DMS79 treated with DMSO at 0.1 percent for 48 hours (cell line): ENCODE results near the gene DCC.
"Not testable (repeated sequence)": the region's sequence is repeated elsewhere in the genome, so short reads cannot be mapped to it uniquely, and the experiment has no call there.

Source experiments
- DNase-seq: peaks from one replicate; lab custom pipeline; 2025; lab: John Stamatoyannopoulos, UW

DCC gene

DNA sequence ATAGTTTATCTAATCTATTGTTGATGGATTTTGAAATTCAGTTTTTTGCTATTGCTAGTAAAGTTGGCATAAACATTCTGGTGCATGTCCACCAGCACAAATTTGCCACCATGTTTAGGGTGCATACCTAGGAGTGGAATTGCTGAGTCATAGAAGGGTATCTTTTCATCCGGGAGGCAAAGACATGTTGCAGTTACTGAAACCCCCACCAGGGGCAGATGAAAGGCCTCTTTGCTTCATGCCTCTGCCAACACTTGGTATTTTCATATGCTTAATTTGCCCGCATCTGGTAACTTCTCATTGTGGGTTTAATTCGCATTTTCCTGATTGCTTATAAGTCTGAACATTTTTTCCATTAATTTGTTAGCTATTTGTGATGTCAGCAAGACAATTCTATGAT lies 8.2 kb downstream of the DCC start:
- no peak for DNase-seq

DNA sequence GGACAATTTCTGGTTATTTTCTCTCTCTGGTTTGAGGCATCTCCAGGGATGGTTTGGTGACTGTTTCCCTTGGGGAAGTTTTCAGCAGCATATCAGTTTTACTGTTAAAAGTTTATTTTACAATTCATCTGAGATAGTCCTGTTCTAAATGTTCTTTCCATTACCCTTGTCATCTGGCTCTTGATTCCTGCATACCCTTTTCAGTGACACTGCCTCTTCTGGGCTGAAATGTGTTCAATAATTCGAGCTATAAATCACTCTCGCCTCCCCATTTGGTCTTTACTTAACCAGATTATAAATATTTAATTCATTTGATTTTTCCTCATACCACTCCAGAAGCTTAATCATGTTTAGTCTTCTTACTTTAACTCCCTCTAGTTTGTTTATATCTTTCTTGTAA lies 9.5 kb downstream of the DCC start:
- no peak for DNase-seq

DNA sequence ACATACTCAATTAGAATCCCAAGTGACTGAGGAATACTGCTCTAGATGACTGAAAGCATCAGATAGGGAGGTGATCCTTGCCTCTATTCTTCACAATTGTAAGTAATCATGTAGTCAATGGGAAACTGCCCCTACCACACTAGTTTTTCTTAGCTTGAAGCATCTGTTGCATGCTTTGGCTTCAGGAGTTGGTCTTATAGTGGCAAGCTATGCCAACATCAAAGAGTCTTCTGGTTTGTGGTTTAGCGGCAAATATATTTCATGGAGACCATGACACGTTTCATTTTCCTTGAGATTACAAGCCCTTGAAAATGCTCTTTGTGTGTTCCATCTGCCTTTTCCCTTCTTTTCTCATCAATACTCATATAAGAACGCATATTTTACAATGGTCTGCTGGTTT lies 12.9 kb downstream of the DCC start:
- no peak for DNase-seq

DNA sequence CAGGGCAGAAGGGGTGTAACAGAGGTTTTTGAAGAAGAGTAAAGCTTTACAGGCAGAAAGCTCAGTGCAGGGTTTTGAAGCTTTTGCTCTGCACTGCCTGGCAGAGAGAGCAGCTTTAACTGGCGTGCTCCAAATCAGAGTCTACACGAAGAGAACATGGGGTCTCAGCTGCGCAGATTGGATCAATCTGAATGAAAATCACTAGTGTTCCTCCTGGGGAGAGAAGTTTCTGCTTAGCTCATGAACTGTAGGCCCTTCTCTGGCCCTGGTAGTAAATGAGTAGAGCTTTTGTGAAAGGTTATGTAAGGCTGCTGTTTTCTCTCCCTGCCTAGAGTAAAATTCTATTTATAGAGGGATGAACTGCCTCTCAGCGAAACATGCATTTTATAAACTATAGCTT lies 13.6 kb downstream of the DCC start:
- no peak for DNase-seq

DNA sequence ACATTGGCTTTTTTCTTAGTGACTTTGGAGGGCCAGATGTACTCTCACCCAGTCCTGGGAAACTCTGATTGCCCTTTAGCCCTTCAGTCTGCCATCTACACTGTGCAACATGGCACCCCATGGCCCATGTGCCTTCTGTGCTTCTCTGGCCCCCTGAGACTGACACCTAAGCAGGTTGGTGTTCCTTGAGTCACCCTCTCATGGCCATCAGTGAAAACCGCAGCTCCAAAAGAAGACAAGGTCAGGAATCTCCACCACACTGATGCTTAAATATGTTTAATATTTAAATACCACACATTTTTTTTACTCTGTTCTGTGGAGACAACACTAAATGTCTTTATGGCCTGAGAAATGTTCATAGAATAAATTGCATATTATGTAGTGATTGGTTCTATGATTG lies 23.9 kb downstream of the DCC start:
- no peak for DNase-seq

DNA sequence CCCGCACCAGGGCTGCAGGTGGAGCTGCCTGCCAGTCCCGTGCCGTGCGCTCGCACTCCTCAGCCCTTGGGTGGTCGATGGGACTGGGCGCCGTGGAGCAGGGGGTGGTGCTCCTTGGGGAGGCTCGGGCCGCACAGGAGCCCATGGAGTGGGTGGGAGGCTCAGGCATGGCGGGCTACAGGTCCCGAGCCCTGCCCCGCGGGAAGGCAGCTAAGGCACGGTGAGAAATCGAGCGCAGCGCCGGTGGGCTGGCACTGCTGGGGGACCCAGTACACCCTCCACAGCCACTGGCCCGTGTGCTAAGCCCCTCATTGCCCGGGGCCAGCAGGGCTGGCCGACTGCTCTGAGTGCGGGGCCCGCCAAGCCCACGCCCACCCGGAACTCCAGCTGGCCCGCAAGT lies 26.9 kb downstream of the DCC start:
- DNase-seq, result not testable (repeated sequence)

DNA sequence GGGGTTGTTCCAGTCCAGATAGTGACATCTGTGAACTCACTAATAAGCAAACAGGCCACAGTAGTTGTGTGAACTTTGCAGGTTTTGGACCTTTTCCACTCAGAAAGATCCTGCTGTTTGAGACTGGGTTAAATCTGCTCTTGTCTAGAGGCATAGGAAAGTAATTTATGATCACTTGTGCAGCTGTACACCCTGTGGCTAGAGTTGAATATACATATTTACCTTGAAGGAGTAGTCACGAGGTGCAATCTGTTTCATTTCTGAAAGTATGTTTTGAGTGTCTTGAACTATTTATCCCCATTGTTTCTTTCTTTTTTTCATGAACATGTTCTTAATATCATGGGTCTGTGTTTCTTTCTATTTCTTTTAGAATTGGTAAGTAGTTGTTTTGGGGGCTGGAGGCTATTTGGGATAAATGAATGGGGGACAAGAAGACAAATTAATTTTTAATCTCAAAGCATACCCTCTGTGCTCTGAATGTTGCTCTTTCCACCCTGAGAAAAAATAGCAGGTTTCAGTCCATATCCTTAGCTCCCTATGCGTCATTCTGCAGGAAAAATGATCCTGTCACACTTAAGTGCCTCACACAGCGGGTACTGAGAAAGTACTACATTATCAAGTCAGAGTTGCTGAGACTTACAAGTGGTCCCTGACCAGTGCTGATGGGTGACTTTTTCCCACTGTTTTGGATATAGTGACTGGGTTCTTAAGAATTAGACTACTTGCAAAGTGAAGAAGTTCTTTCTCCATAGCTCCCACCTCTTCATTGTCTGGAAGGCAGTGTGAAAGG lies 28.2 kb downstream of the DCC start:
- no peak for DNase-seq

DNA sequence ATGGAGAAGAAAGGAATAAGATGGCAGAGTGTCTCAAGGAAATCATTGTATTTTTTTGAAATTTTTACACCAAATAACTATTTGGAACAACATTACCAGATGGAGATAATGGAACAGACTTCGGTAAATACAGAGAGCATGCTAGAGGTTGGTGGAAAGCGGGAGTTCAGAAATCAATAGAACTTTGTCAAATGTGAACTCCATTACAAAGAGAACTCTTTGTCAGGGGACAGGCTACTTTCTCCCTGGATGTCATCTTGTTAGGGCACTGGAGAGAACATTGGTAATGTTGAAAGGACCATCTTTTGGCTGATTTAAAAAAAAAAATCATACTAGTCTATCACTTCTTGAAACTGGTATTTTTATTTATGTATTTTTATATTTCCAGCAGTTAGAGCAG lies 30.8 kb downstream of the DCC start:
- DNase-seq, result no peak

DNA sequence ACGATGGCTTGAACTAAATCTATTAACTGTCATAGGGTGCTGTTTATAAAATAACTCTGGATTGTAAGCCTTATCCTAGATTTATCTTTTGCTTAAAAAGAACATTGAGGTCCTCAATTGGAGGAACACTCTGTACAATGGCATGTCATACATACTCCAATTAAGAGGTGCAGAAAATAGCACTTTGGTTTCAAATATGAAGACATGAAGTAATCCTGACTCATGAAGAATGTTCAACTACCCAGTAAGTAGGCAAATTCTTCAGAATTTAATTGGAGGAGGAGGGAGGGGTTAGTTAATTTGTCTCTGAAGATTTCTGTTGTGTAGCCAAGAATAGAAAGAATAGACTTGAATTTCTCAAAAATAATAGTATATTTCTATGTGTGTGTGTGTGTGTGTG lies 36.1 kb downstream of the DCC start:
- DNase-seq, result no peak

DNA sequence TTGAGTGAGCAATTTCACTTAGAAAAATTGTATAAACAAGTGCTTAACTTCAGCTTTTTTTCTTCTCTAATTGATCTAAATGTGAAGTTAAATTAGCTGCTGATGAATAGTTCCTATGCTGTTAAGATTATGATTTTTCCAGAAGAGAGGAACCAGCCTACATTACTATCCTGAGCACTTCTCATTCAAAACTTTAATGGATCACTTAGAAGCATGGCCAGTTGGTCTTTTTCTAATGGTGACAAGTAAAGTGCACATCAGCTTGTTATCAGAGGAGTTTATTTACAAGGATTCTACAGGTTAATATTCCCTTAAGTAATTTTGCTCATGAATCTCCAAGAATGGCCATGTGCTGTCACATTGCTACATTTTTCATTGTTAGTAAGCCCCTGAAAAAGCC lies 37.1 kb downstream of the DCC start:
- no peak for DNase-seq

DNA sequence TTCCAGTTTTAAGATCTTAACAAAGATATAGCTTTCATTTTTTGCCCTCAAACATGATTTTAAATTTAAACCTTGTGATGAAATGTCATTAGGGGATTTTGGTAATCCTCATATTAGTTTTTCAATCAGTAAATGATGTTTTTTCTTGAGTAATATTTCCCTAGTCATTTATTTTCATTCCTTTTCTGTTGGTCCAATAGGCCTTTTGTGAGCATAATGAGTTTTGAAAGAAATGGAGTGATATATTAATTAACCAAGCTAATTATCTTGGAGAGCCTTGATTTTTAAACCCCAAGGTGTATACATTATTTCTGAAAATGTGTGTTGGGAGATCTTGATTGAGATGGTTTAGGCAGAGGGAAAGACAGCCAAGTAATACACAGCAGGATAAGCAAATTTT lies 46.3 kb downstream of the DCC start:
- no peak for DNase-seq

DNA sequence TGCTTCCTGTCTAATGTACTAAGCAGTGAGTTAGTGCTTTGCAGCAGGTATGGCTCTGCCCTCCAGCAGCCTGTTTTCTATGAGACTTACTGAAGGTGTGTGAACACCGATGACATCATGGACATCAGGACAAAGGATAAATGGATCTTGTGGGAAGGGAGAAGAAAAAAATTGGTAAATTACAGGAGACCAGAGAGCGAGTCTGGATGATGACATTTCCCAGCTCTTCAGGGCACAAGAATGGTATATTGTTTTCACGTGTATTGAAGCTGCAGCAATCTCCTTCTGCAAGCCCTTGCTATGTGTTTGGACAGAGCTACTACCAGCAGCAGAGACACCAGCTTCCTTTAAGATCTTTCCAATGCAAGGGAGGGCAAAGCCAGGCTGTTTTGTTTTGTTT lies 47.2 kb downstream of the DCC start:
- no peak for DNase-seq

DNA sequence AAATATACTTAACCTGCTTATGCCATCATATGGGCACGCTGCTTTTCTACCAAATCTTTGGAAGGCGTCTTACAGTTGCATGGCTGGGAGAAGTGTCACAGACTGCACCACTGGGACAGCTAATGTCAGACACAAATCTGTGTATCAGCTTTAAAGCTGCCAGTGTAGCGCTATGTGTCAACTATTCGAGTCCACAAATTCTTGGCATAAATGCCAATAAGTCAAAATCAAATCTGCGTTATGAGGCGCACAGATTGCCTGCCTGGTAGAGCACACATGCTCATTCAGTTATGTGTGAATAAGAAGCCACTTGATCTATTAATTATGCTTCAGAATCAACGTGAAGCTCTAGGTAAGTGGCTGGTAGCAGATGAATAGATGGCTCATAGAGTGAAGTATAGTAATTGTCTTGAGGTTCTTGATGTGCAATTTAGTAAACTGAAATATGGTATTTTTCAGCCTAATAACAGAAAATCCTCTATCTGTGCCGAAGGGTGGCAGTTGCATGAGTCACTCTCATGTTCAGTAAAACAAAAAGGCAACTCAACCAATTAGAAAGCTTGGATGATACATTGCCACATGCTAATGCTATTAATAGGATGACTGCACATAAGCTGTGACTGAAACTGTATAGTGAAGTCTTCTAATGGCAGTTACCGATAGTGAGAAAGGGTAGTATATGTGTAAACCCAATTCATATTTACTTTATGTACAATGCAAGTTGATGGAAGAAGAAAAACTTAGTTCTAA lies 52.0 kb downstream of the DCC start:
- DNase-seq, result no peak

DNA sequence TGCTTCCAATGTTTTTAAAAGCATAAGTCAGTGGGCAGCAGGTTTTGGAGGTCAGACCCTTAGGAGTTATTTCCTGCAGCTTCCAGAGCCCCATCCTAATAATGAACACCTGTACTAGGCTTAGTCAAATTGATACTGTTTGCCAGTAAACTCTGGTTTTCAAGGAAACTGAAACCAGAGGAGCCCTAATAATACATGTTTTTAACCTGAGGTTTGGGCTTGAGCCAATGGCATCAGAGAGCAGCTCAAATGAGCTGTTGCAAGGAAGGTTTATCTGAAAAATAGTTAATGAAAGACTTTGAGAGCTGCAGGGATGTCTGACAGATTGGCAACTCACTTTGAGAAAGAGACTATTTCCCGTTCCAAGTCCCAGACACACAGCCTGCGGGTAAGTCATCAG lies 54.6 kb downstream of the DCC start:
- DNase-seq, result no peak

DNA sequence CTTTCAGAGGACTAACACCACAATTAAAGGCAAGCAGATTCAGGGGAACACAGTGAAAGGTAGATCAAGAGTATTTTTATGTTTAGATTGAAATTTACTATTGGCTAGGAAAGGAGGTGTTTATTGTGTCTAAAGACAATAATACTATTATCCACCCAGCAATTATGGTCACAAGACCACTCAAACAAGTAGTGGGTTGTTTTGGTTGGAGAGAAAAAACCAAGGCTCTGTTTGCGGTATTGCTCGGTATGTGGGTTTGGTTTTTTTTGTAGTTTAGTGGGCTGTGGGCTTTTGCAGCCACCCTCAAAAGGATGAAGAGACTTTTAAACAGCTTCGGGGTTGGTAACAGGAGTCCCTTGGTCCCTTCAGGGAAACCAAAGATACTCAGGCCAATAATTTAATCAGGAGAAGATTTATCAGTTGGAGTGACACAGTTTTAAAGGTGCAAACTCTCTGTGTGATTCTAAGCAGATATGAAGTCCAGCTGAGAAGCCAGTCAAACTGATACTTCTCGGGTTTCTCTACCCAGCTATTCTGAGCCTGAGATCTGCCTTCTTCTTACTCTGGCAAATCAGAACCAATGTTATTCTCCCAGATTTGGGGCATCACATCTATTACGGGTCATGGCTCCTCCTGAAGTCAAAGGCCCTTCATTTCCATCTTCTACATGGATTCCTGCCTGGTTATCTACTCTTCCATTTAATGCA lies 55.3 kb downstream of the DCC start:
- DNase-seq, result no peak

DNA sequence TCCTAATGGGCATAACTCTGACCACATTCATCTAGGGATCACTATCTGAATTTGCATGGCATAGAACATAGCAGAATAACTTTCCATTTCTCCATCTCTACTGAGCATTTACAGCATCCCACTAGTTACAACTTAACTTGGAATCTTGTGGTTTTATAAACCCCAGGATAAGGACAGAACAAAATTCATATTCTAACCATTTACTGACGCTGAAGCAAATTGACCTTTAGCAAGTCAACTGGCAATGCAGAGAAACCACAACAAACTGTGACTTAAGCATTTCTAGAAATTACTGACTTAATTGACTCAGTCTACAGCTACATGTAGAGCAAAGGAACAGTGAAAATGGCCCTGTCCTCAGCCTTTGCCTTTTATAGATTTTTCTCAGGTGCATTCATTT lies 61.2 kb downstream of the DCC start:
- no peak for DNase-seq

DNA sequence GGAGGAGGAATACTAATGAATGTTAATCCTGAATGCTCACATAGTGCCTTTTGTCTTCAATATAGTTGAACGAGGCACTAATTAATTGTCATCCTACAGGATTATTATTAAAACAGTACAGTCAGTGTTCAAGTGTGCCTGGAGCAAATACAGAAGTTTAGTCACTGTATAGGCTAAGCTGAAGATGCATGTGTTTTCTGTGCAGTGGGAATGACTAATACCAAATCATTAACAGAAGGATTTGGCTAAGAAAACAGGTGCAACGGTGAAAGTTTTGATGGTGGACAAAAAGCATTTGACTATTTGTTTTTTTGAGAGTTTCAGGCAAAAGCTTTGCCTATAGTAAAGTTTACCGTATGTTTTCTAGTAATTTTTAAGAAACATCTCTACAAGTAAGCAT lies 62.8 kb downstream of the DCC start:
- no peak for DNase-seq

DNA sequence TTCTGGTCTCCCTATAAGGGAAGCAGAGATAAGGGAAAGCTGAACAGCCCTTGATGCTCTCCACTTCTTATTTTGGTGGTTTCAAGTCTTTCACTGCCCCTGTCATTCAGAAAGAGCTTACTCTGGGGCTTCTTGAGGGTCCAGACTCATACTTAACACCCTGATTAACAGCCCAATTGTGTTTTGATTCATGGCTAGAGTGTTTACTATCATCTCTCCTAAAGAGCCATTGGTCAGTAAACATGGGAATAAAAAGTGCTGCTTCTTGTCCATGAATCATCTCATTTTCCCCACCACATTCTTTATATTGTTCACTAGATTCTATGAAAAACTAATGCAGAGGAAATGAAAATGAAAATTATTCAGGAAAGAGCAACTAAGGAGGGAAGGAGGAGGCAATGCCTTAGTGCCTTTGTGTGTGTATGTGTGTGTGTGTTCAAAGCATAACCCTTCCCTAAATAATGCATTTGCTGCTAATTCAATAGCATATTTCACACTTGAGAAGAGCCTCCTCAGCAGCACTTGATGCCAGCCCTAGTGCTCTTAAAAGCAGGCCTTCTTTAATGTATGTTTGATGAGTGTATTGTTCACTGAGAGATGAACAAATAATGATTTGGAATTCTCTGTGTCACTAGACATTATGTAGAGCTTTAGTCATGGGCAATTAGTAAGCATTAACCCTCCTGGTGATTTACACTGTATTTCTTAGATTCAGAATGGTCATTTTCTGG lies 63.5 kb downstream of the DCC start:
- no peak for DNase-seq

DNA sequence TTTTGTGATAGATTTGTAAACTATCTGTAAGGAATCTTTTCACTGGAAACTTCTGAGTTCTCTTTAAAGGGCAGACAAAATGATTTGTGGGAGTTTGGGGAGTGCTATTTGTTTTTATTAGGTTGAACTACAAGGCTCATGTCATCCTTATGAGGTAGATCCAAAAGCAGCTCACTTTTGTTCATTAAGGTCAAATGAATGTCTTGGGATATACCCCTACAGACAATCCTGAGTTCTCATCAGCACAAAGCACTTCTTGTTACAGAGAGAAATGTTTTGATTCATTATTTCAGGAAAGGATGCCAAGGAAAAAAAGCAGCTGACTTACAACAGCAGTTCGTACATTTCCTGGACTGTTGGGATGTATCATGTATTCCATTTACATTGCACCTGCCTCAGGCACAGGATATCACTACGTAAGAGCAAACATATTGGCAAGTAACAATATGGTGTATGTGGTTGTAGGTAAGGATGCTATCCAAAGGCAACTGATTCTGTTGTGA lies 68.9 kb downstream of the DCC start:
- DNase-seq, result no peak

DNA sequence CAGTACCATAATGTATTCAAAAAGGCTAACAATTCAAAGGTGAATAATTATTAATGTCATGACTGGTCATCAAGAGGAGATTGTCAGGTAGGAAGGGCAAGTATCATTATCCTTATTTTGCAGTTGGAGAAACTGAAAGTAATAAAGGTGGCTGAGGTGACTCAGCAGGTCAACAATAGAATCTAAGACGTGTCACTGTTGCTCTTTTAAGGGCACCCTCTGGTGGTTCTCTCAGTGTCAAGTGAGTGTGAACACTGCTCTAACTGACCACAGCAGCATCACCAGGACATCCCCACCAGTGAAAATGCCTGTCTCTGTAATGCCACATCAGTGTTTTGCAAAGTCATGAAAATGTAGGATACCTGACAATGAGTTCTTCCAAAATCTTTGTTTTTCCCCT lies 69.7 kb downstream of the DCC start:
- DNase-seq, result no peak

DNA sequence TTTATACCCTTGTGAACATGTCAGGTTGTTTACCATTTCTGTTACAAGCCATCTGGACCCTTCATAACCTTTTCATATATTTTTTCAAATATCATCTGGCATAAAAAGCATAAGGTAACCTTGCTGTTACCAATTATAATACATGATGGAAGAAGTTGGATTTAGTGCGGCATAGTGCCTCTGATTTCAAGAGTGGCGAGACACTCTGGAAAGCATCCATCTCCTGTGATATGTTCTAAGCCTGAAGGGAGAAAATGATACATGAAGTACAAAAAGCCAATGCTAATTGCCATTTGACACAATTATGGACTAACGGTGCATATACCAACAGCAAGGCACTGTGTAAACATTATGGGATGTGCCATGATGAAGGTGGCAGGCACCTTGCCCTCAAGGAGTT lies 75.1 kb downstream of the DCC start:
- no peak for DNase-seq

DNA sequence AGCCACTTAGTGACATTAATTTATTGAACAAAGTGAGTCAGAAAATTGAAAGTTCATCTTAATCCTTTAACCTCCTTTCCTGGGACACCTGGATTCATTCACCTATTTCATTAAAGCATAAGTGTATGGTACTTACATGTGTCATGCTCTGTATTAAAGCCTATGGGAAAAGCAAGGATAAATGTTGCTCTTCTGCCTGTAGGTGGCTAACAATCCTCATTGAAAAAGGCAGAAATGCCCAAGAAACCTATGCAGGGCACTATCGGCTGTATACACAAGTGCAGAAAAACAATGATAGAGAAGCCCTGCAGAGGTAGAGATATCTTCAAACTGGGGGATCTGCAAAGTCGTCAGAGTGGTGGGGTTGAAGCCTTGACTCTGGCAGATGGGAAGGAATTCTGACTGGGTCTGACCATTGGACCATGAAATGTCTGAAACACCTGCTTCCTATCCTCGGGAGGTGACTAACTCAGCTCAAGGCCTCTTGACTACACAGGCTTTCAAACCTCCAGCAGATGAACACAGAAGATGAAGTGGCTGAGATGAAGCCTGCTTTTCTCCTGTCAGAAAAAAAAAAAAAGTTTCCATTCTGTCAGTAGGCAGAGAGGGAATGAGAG lies 83.1 kb downstream of the DCC start:
- no peak for DNase-seq
